GM21717 (cell line): ENCODE results near the gene EAPP.
"Not testable (repeated sequence)": the region's sequence is repeated elsewhere in the genome, so short reads cannot be mapped to it uniquely, and the experiment has no call there.

Source experiments
- ATAC-seq: cut with Tn5 transposase; IDR thresholded peaks from one replicate; pipeline ENCODE4 v1.9.1; 2021; ENCODE audit warnings: mild to moderate bottlenecking, moderate library complexity; ENCODE audit not compliant: unreplicated experiment

EAPP gene

DNA sequence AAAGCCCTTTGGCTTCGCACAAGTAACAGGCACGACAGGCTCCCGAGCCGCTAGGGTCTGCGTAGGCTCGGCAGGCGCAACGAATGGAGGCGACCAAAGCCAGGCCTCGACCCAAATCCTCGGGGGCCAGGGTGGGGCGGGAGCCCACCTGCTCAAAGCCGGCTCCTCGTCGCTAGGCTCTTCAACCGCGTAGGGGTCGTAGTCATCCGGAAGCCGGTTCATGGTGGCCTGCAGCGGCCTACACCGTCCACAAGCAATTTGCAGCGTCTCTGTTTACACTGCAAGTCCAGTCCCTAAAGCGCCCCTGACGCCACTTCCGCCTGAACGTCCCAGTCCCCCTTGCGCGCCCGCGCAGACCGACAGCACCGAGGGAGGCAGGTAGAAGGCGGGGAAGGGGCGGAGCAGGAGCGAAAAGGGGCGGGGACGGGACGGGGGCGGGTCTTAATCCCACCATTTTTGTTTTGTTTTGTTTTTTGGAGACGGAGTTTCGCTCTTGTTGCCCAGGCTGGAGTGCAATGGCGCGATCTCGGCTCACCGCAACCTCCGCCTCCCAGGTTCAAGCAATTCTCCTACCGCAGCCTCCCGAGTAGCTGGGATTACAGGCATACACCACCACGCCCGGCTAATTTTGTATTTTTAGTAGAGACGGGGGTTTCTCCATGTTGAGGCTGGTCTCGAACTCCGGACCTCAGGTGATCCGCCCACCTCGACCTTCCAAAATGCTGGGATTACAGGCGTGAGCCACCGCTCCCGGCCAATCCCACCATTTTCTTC is at the start of gene EAPP:
Gene EAPP, minus strand, starts transcription at position 295 of the 774 bp plus-strand sequence. Its CDS starts 73 bp downstream, at position 222.
- ATAC-seq, result peak; percentile 99

DNA sequence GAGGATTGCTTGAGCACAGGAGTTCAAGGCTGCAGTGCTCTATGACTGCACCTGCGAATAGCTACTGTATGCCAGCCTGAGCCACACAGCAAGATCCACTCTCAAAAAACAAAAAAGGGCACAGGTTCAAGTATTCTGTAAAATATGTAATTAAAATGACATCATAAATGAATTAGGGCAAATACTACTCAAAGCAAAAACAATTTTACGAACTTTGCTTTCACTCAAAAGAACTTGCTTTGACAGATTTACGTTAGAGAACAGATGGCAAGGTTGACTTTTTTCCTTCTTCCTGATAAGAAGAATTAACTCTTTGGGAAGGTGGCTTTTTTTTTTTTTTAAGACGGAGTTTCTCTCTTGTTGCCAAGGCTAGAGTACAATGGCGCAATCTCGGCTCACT is 44.0 kb upstream of the EAPP start:
- ATAC-seq, result no peak

DNA sequence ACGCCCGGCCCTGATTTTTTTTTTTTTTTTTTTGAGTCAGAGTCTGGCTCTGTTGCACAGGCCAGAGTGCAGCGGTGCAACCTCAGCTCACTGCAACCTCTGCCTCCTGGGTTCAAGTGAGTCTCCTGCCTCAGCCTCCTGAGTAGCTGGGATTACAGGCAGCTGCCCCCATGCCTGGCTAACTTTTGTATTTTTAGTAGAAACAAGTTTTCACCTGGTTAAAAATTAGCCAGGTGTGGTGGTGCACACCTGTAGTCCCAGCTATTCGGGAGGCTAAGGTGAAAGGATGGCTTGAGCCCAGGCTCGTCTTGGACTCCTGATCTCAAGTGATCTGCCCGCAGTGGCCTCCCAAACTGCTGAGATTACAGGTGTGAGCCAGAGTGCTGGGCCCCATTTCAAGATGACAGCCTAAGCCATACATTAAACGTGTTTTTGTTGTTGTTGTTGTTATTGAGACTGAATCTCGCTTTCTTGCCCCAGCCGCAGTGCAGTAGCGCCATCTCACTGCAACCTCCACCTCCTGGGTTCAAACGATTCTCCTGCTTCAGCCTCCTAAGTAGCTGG is 42.7 kb upstream of the EAPP start:
- ATAC-seq, result no peak

DNA sequence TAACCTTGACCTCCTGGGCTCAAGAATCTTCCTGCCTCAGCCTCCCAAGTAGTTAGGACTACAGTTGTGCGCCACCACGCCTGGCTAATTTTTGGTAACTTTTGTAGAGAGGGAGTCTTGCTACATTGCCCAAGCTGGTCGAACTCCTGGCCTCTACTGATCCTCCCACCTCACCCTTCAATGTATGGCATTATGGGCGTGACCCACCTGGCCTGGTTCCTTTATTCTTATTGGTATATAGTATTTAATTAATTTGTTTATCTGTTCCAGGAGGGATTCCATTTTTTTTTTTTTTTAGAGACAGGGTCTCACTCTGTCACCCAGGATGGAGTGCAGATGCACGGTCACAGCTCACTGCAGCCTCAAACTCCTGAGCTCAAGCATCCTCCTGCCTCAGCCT is 40.9 kb upstream of the EAPP start:
- ATAC-seq, result no peak

DNA sequence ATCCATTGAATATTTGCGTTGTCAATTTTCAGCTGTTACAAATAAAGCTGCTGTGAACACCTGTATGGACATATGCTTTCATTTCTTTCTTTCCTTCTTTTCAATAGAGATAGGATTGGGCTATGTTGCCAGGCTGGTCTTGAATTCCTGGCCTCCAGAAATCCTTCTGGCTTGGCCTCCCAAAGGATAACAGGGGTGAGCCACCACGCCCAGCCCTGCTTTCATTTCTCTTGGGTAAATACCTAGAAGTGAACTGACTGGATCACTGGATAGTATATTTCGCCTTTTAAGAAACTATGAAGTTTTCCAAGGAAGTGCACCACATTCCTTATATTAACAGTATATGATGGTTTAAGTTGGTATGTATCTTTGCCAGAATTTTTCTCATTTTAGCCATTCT is 32.3 kb upstream of the EAPP start:
- ATAC-seq, result no peak

GRCh38 chr14:34569750-34570149 is 30.2 kb upstream of the EAPP start:
- no peak for ATAC-seq

GRCh38 chr14:34568803-34569202 is 29.3 kb upstream of the EAPP start:
- ATAC-seq, result no peak

GRCh38 chr14:34562776-34563150 is 23.3 kb upstream of the EAPP start:
- no peak for ATAC-seq

DNA sequence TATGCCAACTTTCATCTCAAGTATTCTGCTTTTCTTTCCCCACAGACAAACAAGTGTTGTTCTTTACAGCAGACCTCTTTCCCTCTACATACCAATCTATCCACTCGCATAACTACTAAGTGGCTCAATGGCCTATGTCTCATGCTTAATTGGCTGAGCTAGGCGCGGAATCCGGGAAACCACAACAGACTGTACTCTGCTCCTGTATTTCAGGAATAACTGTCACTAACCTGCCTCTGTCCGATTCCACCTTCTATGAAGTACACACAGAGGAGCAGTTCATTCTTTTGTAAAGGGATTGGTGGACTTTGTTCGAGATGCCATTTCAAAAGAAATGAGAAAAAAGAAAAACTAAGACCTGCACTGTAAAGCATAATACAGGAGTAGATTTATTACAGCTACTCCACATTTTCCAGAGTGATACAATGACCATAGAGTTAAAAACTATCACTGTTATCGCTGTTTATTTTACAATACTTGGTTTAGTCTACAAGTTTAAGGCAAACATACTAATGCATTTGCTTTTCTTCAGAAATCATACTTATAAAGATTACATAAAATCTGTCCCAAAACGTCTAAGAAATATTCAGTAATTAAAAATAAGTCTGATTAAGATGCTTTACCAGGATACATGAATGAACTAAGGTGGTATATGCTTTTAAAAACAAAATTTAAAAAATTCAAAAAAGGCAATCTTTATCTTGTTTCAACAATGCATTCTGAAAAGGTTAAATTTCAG is 22.7 kb upstream of the EAPP start:
- ATAC-seq, result not testable (repeated sequence)

- peak; percentile 50 for ATAC-seq
These were observed 17.0 kb upstream of the EAPP start for GRCh38 chr14:34556498-34556829.

DNA sequence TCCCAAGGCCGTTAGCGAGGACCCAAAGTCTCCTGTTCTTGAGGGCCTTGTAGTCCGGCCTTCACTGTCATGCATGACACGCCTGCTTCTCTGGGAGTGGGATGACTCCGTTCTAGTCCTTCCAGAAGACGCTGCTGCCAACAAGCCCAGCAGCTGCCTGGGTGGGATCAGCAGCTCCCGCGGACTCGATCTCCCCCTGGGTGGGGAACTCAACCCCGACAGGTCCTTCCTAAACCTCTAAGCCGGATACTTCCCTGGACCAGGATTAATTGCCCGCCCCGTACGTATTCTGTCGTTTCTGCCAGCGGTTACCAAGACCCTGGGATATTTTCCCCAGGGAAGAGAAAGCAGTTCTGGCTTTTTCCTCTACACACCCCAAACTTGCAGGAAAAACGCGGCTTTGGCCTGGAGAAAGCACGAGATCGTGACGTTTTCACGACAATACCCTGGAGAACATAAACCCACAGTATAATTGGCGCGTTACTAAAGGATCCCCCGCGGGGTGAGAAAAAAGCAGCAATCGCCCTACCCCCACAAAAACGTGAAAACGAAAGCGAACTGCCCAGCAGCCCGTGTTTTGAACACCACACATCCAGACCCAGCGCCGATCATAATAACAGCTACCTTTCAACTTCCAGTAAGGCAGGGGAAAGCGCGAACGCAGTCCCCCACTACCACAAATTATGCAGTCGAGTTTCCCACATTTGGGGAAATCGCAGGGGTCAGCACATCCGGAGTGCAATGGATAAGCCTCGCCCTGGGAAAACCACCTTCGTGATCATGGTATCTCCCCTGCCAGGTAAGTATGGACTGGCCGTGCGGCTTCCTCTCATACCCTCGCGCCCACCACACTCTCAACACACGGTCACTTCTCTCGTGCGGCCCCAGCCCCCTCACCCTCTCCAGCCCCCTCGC is 16.3 kb upstream of the EAPP start:
- ATAC-seq, result peak; percentile 58

GRCh38 chr14:34554540-34555250 is 15.2 kb upstream of the EAPP start:
- ATAC-seq, result no peak

DNA sequence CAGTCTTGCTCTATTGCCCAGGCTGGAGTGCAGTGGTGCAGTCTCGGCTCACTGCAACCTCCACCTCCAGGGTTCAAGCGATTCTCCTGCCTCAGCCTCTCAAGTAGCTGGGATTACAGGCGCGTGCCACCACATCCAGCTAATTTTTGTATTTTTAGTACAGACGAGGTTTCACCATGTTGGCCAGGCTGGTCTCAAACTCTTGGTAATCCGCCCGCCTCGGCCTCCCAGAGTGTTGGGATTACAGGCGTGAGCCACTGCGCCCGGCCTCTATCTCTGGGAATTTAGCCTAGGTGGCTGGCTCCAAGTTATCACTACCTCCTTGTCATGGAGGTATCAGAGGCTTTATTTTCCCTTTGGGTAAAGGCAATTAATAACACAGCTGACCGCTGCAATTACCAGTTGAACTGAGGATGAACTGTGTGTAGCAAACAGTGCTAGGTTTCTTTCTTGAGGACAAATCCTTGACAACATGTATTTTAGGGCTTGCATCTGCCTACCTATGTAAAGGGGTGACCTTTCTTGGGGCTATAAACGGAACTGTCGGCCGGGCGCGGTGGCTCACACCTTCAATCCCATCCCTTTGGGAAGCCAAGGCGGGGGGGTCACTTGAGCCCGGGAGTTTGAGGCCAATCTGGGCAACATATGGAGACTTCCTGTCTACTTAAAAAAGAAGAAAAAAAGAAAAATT is 9.9 kb upstream of the EAPP start:
- not testable (repeated sequence) for ATAC-seq

- ATAC-seq, result no peak
These were observed 9.0 kb upstream of the EAPP start for GRCh38 chr14:34548472-34548981.

GRCh38 chr14:34547136-34547520 is 7.6 kb upstream of the EAPP start:
- peak; percentile 39 for ATAC-seq

- peak; percentile 70 for ATAC-seq
These were observed 7.0 kb upstream of the EAPP start for GRCh38 chr14:34546272-34547135.

- not testable (repeated sequence) for ATAC-seq
These were observed 919 bp upstream of the EAPP start for GRCh38 chr14:34540181-34541059.
